ENCODE measurements around the gene PRTN3. TPM values are rescaled to one million over a fixed set of nuclear protein-coding genes. Genes with fewer than 3 reads are reported as not detected.
A peak's percentile ranks its signal among the peaks of the same experiment; 100 is the strongest.
"Not testable (repeated sequence)": the region's sequence is repeated elsewhere in the genome, so short reads cannot be mapped to it uniquely, and the experiment has no call there.

PRTN3 gene
- total RNA-seq, 1 donor from 2014 or later, result not detected

DNA sequence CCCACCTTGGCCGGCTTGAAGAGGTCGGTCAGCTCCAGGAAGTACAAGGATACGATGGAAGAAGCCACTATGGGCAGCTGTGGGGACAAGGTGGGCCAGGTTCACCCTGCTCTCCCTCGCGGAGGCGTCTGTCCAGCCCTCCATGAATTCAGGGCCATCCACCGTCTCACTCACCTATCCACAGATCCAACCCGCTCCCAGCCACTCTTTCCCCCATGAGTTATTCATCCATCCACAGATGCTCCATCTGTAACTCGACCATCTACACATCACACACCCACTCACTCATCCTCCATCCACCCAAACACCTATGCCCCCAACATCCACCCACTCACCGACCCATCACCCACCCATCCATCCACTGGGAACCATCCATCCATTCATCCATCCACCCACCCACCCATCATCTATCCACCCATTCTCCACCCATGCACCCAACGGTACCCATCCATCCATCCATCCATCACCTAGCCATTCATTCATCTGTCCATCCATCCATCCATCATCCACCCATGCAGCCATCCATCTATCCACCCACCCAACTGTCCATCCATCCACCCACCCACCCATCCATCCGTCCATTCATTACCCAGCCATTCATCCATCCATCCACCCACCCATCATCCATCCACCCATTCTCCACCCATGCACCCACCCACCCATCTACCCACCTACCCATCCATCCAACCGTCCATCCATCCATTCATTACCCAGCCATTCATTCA lies 24.9 kb upstream of the PRTN3 start:
- DNase-seq (ENCODE audit: low read depth), result no peak

GRCh38 chr19:816500-816857 lies 24.3 kb upstream of the PRTN3 start:
- no peak for DNase-seq (ENCODE audit: low read depth)

DNA sequence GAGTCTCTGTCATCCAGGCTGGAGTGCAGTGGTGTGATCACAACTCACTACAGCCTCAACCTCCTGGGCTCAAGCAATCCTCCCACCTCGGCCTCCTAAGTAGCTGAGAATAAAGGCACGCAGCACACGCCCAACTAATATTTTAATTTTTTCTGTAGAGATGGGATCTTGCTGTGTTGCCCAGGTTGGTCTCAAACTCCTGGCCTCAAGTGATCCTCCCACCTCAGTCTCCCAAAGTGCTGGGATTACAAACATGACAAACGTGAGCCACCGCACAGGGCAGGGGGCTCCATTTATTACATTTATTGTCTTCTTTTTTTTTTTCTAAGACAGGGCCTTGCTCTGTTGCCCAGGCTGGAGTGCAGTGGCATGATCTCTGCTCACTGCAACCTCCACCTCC lies 20.6 kb upstream of the PRTN3 start:
- not testable (repeated sequence) for DNase-seq (ENCODE audit: low read depth)

DNA sequence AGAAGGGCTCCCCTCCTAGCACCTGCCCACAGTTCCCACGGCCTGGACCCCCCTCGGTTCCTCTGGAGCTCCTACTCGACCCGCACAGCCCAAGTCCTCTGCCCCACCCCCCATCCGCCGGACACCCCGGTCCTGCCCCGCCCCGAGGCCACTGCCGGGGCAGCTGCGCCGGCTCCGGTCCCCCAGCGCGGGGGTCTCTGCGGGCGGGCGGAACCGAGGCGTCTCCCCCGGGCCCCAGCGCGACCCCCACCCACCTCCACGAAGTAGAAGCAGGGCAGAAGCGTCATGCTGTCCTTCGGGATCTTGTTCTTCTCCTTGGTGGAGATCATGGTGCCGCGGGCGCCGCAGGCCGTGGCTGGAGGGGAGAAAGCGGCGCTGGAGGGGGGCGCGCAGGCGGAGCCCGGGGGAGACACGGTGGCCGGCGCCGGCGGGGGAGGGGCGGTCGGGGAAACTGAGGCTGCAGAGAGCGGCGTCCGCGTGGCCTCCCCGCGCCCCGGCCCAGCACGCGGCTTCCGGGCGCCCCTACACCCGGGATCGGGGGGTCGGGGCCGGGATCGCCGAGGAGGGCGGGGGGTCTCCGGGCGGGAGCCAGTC lies 19.5 kb upstream of the PRTN3 start:
- DNase-seq (ENCODE audit: low read depth), result no peak

- DNase-seq (ENCODE audit: low read depth), result no peak
Measured at GRCh38 chr19:821825-822503, 18.8 kb upstream of the PRTN3 start, which contains the start of gene PLPPR3. PLPPR3 (minus strand) TSS chr19:821955; CDS start chr19:821559, 396 bp downstream.

GRCh38 chr19:823565-824121 lies 17.2 kb upstream of the PRTN3 start:
- DNase-seq (ENCODE audit: low read depth), result peak; percentile 21

GRCh38 chr19:824885-825284 lies 15.9 kb upstream of the PRTN3 start:
- no peak for DNase-seq (ENCODE audit: low read depth)

GRCh38 chr19:825897-826644 lies 14.7 kb upstream of the PRTN3 start:
- DNase-seq (ENCODE audit: low read depth), result no peak

DNA sequence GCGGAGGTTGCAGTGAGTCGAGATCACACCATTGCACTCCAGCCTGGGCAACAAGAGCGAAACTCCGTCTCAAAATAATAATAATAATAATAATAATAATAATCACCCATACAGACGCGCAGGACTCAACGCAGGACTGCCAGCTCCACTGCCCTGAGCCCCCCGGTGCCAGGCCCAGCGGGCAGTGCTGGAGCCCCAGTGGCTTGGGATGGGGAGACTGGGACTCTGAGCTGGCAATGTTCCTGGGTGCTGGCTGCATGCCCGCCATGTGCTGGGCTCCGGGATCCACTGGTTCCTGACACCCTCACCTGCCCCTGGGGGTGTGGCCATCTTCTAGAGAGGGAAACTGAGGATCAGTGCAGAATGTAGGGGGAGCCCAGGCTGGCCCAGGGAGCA lies 13.5 kb upstream of the PRTN3 start:
- no peak for DNase-seq (ENCODE audit: low read depth)

GRCh38 chr19:827710-828321 lies 13.0 kb upstream of the PRTN3 start, which contains the start of gene AZU1:
AZU1 (plus strand) TSS chr19:827837; CDS start chr19:827847, 10 bp downstream.
- no peak for DNase-seq (ENCODE audit: low read depth)

DNA sequence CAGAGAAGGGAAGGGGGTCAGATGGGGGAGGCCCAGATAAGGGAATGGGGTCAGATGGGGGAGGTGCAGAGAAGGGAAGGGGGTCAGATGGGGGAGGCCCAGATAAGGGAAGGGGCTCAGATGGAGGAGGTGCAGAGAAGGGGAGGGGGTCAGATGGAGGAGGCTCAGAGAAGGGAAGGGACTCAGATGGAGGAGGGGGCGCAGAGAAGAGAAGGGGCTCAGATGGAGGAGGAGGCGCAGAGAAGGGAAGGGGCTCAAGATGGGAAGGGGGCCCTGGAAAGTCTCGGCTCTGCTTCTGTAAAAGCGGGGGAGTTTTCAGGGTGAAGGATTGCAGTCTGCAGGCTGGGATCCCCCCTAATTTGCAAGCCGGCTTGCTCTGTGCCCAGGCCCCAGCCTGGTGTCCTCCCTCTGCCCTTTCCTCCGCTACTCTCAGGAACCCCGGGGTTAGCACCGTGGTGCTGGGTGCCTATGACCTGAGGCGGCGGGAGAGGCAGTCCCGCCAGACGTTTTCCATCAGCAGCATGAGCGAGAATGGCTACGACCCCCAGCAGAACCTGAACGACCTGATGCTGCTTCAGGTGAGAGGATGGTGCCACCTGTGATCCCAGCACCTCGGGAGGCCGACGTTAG lies 11.6 kb upstream of the PRTN3 start:
- no peak for DNase-seq (ENCODE audit: low read depth)

DNA sequence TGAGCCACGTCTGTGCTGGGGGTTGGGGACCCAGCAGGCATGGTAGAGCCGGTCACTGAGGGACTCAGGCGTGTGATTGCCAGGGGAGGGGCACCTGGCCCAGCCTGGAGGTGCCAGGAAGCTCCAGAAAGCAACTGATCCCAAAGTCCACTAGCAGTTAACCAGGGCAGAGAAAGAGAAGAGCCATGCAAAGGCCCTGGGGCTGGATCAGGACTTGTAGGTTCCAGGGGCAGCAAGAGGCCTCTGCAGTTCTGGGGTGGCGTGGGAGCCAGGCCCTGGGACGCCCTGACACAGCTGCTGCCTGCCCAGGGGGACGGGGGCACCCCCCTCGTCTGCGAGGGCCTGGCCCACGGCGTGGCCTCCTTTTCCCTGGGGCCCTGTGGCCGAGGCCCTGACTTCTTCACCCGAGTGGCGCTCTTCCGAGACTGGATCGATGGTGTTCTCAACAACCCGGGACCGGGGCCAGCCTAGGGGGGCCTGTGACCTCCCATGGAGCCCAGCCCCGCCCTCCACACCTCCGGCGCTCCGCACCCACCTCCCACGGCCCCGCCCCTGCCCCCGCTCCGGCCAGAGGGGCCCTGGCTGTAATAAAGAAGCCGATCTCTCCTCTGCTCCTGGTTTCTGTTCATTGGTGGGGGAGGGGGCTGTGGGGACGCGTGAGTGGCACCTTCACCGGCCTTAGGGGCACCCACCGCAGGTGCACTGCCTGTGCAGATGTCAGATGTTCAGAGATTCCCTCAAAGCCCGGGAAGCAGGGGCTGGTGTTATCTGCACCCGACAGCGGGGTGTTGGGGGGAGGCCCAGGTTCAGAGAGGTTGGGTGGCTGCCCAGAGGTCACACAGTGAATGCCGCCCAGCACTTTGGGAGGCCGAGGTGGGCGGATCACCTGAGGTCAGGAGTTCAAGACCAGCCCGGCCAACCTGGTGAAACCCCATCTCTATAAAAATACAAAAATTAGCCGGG lies 9.1 kb upstream of the PRTN3 start:
- no peak for DNase-seq (ENCODE audit: low read depth)

DNA sequence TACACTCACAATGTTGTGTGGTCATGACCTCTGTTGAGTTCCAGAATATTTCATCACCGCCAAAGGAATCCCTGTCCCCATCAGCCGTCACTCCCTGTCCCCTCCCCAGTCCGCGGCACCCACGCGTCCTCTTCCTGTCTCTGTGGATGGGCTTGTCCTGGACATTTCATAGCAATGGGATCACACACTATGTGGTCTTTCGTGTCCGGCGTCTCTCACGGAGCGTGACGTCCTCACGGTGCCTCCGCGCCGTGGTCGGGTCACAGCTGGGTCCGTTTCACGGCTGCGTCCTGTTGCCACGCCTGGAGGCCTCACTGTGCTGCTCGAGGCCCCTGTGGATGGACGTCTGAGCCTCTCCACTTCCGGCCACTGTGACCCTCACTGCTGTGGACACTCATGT lies 6.6 kb upstream of the PRTN3 start:
- DNase-seq (ENCODE audit: low read depth), result no peak

- no peak for DNase-seq (ENCODE audit: low read depth)
Measured at GRCh38 chr19:835210-835810, 5.5 kb upstream of the PRTN3 start.

DNA sequence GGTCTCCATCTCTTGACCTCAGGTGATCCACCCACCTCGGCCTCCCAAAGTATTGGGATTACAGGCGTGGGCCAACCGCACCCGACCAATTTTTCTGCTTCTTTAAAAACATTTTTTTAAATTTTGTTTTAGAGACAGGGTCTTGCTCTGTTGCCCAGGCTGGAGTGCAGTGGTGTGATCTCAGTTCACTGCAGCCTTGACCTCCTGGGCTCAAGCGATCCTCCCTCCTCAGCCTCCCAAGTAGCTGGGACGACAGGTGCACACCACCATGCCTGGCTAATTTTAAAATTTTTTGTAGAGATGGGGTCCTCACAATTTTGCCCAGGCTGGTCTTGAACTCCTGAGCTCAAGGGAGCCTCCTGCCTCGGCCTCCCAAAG lies 2.0 kb downstream of the PRTN3 start:
- DNase-seq (ENCODE audit: low read depth), result not testable (repeated sequence)

DNA sequence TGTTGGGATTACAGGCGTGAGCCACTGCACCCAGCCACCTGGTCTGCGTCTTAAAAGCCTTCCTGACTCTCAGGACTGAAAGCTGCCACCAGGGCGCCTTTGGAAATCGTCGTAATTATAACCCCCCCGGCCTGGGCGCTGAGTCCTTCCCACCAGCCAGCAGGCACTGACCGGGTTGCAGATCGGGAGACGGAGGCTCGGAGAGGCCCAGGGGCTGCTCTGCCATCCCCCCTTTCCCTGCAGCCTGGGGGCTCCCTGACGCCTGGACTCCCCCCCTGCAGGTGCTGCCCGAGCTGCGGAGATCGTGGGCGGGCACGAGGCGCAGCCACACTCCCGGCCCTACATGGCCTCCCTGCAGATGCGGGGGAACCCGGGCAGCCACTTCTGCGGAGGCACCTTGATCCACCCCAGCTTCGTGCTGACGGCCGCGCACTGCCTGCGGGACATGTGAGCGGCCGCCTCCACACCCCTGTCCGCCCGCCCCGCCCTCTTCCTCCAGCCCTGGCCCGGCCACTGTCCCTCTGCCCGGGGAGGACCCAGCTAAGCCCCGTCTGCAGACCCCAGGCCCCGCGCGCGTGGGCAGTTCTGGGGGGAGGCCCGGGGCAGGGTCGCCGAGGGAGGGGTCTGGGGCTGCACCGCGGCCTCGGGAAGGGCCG lies 2.5 kb downstream of the PRTN3 start:
- no peak for DNase-seq (ENCODE audit: low read depth)

- no peak for DNase-seq (ENCODE audit: low read depth)
Measured at GRCh38 chr19:843836-844545, 3.2 kb downstream of the PRTN3 start.

DNA sequence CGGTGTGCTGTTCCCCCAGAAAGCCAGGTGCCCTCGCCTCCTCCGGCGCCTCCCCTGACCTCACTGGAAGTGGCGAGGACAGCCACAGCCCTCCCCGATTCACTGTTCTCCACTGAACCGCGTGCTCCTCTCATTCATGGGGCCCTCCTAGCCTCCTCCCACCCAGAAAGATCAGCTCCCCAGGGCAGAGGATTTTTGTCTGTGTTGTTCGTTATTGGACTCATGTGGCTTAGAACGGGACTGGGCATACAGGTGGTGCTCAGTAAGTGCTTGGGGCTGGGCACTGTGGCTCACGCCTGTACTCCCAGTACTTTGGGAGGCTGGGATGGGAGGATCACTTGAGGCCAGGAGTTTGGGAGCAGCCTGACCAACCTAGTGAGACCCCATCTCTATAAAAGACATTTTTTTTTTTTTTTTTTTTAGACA lies 3.8 kb downstream of the PRTN3 start:
- DNase-seq (ENCODE audit: low read depth), result no peak
